SKM-1 treated with dmso at 0.1 percent for 144 hours (cell line): ENCODE results near the gene PCNX3.

ENCODE experiments used
- DNase-seq: peaks from one replicate; lab custom pipeline; 2025; ENCODE audit not compliant: unreplicated experiment; lab: John Stamatoyannopoulos, UW

The PCNX3 gene

GRCh38 chr11:65615229-65615949 lies at the start of gene PCNX3:
Gene PCNX3, plus strand, starts transcription at chr11:65615776. Its CDS starts 536 bp downstream, at chr11:65616312.
- peak; percentile 100 for DNase-seq

- peak; percentile 56 for DNase-seq
Observed at GRCh38 chr11:65569164-65569972, 46.2 kb upstream of the PCNX3 start.

DNA sequence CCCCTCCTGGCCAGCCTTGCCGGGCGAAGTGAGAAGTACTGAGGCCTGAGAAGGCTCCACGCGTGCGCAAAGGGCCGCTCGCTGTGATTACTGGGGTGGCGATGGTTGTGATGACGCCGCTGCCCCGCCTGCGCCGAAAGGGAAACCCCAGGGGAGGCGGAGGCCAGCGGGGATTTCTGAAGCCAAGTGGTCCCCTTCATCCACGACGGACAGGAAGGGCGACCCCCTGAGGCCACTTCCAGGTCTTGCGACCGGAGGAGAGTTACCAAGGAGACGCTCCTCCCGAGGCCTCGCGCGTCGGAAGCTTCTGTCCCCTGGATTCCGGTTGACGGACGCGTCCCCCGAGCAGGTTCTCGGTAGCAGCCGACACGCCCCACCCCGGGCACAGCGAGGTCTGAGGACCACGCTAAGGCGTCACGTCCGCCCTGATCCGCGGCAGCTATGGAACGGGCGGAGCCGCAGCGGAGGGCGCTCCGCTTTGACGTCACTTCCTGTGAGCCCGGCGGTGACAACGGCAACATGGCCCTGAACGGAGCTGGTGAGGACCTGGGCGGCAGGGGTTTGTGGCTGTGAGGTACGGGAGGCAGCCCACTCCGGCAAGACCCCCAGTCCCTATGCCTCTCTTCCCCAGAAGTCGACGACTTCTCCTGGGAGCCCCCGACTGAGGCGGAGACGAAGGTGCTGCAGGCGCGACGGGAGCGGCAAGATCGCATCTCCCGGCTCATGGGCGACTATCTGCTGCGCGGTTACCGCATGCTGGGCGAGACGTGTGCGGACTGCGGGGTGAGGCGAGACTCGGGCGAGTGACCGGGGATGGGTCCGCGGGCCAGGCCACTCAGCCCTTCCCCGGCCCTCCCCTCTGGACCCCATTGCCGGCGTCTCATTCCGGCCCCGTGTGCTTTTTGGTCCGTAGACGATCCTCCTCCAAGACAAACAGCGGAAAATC lies 45.3 kb upstream of the PCNX3 start, which contains the start of gene ZNRD2:
Gene ZNRD2, plus strand, starts transcription at position 505 of the 946 bp plus-strand sequence. Its CDS starts 15 bp downstream, at position 520.
- peak; percentile 98 for DNase-seq

DNA sequence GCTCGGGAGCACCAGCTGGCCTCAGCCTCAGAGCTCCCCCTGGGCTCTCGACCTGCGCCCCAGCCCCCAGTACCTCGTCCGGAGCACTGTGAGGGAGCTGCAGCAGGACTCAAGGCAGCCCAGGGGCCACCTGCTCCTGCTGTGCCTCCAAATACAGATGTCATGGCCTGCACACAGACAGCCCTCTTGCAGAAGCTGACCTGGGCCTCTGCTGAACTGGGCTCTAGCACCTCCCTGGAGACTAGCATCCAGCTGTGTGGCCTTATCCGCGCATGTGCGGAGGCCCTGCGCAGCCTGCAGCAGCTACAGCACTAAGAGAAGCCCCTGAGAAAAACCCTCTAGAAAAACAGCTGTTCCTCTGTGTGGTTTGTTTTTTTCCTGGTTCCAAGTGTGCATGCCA lies 44.2 kb upstream of the PCNX3 start:
- DNase-seq: no peak

DNA sequence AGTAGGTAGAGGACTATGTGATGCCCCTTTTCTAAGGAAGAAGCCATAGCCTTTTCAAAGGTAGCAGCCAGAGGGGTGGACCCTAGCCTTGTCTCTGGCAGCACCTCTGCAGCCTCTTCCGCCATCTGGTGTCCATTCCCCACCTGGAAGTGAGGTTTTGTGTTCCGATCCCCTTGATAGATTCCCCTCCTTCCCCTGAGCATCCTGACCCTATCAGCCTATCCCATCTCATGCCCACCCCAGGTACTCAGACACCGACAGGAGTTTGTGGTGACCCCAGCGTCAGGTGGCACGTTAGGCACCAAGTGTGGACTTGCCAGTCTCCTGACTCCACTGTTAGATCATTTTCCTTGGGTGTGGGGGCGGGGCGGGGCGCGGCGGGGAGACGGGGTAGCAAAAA lies 43.6 kb upstream of the PCNX3 start:
- no peak for DNase-seq

GRCh38 chr11:65572356-65573051 lies 43.1 kb upstream of the PCNX3 start, which contains the start of gene FAM89B:
Gene FAM89B, plus strand, starts transcription at chr11:65572538. Its CDS starts 132 bp downstream, at chr11:65572670.
- DNase-seq: peak; percentile 86

GRCh38 chr11:65573391-65574079 lies 42.0 kb upstream of the PCNX3 start:
- DNase-seq: no peak

GRCh38 chr11:65574109-65574810 lies 41.3 kb upstream of the PCNX3 start:
- peak; percentile 93 for DNase-seq

- DNase-seq: no peak
Observed at GRCh38 chr11:65574811-65575567, 40.6 kb upstream of the PCNX3 start.

DNA sequence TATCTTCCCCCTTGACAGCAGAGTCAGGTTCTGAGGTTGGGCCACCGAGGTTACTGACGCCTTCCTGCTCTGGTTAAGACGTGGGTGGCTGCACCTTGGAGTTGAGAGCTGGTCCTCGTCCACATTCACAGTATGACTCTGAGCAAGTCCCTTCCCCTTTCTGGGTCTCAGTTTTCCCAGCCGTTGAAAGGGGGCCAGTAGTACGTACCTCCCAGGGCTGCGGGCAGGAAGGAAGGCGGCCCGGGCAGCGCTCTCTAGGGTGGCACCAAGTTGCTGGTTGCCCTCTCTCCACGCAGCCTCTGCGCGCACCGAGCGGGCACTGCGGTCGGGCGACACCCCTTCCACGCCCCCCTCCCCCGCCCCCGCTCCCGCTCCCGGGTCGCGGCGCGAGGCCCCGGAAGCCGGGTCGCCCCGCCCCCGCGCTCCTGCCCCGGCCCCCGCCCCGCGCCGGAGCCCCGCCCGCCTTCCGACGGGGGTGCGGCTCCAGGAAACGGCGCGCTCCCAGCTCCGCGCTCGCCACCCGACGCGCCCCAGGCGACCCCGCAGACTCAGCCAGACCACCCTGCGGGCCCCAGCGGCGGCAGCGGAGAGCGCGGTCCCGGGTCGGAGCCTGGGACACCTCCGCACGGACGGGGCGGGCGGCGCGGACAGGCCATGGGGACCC lies 39.9 kb upstream of the PCNX3 start, which contains the start of gene EHBP1L1:
Gene EHBP1L1, plus strand, starts transcription at position 486 of the 664 bp plus-strand sequence. CDS start 250 bp downstream, outside the sequence.
- peak; percentile 59 for DNase-seq

GRCh38 chr11:65576232-65576866 lies 39.2 kb upstream of the PCNX3 start:
- no peak for DNase-seq

DNA sequence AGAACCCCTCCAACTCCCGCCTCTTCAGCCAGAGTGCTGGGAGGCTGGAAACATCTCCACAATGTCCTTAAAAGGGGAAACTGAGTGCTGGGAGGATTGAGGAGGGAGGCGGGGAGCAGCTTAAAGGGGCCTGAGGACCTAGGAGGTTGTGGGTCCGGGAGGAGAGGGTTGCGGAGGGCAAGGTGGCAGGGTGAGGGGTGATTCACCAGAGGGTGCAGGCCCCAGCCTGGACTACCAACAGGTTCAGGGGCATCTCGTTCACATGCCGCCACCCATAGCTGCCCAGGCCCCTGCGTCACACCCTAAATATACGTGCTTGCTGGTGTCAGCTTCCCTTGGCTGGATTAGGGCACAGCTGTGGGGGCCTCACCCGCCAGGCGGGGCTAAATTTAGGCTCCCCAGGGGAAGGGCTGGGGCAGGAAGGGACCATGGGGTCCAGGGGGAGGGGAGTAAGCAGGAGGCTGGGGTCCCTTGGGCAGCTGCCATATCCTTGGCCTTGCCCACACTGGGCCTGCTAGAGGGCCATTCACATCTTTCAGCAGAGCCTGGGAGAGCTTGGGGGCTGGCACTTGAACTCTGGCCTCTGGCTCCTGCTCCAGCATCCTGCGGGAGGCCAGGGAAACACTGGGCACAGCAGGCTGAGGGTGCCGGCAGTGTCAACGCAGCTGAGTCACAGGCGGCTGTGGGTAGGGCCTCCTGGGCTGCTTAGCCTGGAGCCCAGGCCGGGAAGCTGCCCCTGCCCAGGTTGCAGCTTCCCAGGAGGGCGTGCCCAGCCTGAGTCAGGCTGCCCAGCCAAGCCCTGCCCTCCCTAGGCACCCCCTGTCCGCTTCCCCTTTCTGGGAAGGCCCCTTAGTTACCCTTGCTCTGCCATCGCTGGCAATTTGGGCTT lies 38.5 kb upstream of the PCNX3 start:
- DNase-seq: peak; percentile 33

DNA sequence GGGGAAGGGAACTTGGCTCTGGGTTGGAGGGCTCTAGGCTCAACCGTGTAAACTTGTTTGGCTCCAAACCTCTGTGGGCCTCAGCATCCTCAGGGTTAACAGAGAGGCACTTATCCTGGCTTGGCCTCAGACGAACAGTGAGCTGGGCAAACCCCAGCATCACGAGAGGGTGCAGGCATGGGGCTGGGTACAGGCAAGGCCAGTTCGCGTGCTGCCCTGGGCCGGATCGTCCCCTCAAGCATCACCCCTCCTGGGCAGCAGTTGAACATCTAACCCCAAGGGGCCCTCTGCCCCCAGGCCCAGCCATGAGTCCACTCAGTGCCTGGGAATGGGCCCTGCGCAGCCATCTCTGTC lies 37.8 kb upstream of the PCNX3 start:
- no peak for DNase-seq

GRCh38 chr11:65578134-65578533 lies 37.4 kb upstream of the PCNX3 start:
- DNase-seq: no peak

GRCh38 chr11:65578667-65579066 lies 36.9 kb upstream of the PCNX3 start:
- DNase-seq: no peak

GRCh38 chr11:65579291-65579690 lies 36.3 kb upstream of the PCNX3 start:
- DNase-seq: peak; percentile 14
